H1 (cell line): ENCODE data around the gene MYCBPAP. TPM values are rescaled to one million over a fixed set of nuclear protein-coding genes. Genes with fewer than 3 reads are reported as not detected.

Experiments
- BRCA1 ChIP-seq: IDR thresholded peaks from 2 replicates; pipeline ENCODE4 v1.6.1; 2012; ENCODE audit warnings: low read depth, low read length, improper control_type of control experiment
- EP300 ChIP-seq, 2 experiments: IDR thresholded peaks; 1 replicate in 1 of 2; 2 replicates in 1 of 2; pipeline ENCODE4 v1.6.1; 2011 to 2012; ENCODE audit warnings: low read depth in 2 of 2, low read length in 2 of 2, mild to moderate bottlenecking in 2 of 2, borderline replicate concordance in 1 of 2, inconsistent platforms in 1 of 2, moderate library complexity in 1 of 2
- JUND ChIP-seq: IDR thresholded peaks from 2 replicates; pipeline ENCODE4 v1.6.1; 2011; ENCODE audit warnings: mild to moderate bottlenecking, improper control_type of control experiment, low read length
- PHF8 ChIP-seq: fragments of 200-600 bp; sonication (generic); conservative IDR thresholded peaks from 2 replicates; pipeline ENCODE4 v1.7.1; 2012; ENCODE audit warnings: low read depth, mild to moderate bottlenecking, inconsistent platforms, low read length, moderate library complexity
- POLR2A ChIP-seq, 2 experiments: IDR thresholded peaks; 1 replicate in 1 of 2; 2 replicates in 1 of 2; pipeline ENCODE4 v1.6.1; 2011; ENCODE audit warnings: low read depth in 2 of 2, low read length in 2 of 2, mild to moderate bottlenecking in 2 of 2; ENCODE audit errors: control extremely low read depth in 1 of 2
- SIRT6 ChIP-seq: IDR thresholded peaks from one replicate; pipeline ENCODE4 v1.7.1; 2012; ENCODE audit warnings: low read length, inconsistent platforms
- SP4 ChIP-seq: IDR thresholded peaks from 2 replicates; pipeline ENCODE4 v1.6.1; 2012; ENCODE audit warnings: low read length, inconsistent platforms
- USF2 ChIP-seq: IDR thresholded peaks from 2 replicates; pipeline ENCODE4 v1.6.1; 2011; ENCODE audit warnings: low read length, improper control_type of control experiment
- YY1 ChIP-seq: IDR thresholded peaks from 2 replicates; pipeline ENCODE4 v1.6.1; 2011; ENCODE audit warnings: low read depth, mild to moderate bottlenecking, low read length
- polyA plus RNA-seq, 7 experiments: library from polyadenylated mRNA; depleted of rRNA in 3 of 7; stranded (reverse) in 5 of 7; unstranded in 2 of 7; fragments of >200 nt in 5 of 7; fragments of 200-250 nt in 2 of 7; gene quantifications; 1 replicate in 5 of 7; 2 replicates in 1 of 7; 4 replicates in 1 of 7; pipeline versions ENCODE4 v1.2.1 to v1.2.3, GENCODE V29; 2011 to 2013; ENCODE audit warnings: missing spikeins in 2 of 7, mixed read lengths in 2 of 7
- total RNA-seq: library from RNA; stranded (reverse); fragmentation: NEBNext Ultra II Directional; extraction: Animal tissue kit (Norgen Biotek cat#: 25700); gene quantifications from 2 replicates; pipeline ENCODE4 v1.2.1, GENCODE V29; 2021
- TF ChIP-seq, protein P1 (sequence below): fragments of 300-600 bp; sonication (generic); IDR thresholded peaks from 2 replicates; pipeline ENCODE4 v1.7.1; 2012; ENCODE audit warnings: low read length, moderate library complexity, mild to moderate bottlenecking, inconsistent platforms; ENCODE audit not compliant: insufficient replicate concordance

MYCBPAP gene
- total and polyA plus RNA-seq, 2 of the 8 experiments (the other 6 are each of a cell fraction or from before 2014, with no cell fraction given): 0.89 to 3.3 TPM

GRCh38 chr17:50475362-50475761 lies 32.9 kb upstream of the MYCBPAP start (continued):
- TF ChIP-seq, protein P1, sequence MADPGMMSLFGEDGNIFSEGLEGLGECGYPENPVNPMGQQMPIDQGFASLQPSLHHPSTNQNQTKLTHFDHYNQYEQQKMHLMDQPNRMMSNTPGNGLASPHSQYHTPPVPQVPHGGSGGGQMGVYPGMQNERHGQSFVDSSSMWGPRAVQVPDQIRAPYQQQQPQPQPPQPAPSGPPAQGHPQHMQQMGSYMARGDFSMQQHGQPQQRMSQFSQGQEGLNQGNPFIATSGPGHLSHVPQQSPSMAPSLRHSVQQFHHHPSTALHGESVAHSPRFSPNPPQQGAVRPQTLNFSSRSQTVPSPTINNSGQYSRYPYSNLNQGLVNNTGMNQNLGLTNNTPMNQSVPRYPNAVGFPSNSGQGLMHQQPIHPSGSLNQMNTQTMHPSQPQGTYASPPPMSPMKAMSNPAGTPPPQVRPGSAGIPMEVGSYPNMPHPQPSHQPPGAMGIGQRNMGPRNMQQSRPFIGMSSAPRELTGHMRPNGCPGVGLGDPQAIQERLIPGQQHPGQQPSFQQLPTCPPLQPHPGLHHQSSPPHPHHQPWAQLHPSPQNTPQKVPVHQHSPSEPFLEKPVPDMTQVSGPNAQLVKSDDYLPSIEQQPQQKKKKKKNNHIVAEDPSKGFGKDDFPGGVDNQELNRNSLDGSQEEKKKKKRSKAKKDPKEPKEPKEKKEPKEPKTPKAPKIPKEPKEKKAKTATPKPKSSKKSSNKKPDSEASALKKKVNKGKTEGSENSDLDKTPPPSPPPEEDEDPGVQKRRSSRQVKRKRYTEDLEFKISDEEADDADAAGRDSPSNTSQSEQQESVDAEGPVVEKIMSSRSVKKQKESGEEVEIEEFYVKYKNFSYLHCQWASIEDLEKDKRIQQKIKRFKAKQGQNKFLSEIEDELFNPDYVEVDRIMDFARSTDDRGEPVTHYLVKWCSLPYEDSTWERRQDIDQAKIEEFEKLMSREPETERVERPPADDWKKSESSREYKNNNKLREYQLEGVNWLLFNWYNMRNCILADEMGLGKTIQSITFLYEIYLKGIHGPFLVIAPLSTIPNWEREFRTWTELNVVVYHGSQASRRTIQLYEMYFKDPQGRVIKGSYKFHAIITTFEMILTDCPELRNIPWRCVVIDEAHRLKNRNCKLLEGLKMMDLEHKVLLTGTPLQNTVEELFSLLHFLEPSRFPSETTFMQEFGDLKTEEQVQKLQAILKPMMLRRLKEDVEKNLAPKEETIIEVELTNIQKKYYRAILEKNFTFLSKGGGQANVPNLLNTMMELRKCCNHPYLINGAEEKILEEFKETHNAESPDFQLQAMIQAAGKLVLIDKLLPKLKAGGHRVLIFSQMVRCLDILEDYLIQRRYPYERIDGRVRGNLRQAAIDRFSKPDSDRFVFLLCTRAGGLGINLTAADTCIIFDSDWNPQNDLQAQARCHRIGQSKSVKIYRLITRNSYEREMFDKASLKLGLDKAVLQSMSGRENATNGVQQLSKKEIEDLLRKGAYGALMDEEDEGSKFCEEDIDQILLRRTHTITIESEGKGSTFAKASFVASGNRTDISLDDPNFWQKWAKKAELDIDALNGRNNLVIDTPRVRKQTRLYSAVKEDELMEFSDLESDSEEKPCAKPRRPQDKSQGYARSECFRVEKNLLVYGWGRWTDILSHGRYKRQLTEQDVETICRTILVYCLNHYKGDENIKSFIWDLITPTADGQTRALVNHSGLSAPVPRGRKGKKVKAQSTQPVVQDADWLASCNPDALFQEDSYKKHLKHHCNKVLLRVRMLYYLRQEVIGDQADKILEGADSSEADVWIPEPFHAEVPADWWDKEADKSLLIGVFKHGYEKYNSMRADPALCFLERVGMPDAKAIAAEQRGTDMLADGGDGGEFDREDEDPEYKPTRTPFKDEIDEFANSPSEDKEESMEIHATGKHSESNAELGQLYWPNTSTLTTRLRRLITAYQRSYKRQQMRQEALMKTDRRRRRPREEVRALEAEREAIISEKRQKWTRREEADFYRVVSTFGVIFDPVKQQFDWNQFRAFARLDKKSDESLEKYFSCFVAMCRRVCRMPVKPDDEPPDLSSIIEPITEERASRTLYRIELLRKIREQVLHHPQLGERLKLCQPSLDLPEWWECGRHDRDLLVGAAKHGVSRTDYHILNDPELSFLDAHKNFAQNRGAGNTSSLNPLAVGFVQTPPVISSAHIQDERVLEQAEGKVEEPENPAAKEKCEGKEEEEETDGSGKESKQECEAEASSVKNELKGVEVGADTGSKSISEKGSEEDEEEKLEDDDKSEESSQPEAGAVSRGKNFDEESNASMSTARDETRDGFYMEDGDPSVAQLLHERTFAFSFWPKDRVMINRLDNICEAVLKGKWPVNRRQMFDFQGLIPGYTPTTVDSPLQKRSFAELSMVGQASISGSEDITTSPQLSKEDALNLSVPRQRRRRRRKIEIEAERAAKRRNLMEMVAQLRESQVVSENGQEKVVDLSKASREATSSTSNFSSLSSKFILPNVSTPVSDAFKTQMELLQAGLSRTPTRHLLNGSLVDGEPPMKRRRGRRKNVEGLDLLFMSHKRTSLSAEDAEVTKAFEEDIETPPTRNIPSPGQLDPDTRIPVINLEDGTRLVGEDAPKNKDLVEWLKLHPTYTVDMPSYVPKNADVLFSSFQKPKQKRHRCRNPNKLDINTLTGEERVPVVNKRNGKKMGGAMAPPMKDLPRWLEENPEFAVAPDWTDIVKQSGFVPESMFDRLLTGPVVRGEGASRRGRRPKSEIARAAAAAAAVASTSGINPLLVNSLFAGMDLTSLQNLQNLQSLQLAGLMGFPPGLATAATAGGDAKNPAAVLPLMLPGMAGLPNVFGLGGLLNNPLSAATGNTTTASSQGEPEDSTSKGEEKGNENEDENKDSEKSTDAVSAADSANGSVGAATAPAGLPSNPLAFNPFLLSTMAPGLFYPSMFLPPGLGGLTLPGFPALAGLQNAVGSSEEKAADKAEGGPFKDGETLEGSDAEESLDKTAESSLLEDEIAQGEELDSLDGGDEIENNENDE: no peak
- TF ChIP-seq JUND (no peak), SP4 (no peak), YY1 (no peak), USF2 (no peak), PHF8 (no peak), SIRT6 (no peak), BRCA1 (no peak), EP300 (IDR thresholded peaks at IDR 0.05; ENCODE audit: borderline replicate concordance in 1 of 2, low read depth in 2 of 2, low read length in 2 of 2) (no peak), POLR2A (IDR thresholded peaks at IDR 0.05; ENCODE audit: control extremely low read depth in 1 of 2, low read depth in 2 of 2, low read length in 2 of 2) (no peak)
- TF ChIP-seq, all 59 proteins: peak for 0
